Activated T-helper 1 cell treated with anti-CD3 and anti-CD28 coated beads, Interleukin-2, amount 50 U/mL, for 16 hours (primary cell): ENCODE data around the gene GAB2.

Source experiments
- DNase-seq, 2 donors: peaks; one replicate each; pipeline ENCODE4 v3.0.0-alpha.2; 2020; ENCODE audit warnings: low read depth in 1 of 2, low spot score in 1 of 2

GAB2 gene

GRCh38 chr11:78402847-78403246 lies 14.8 kb downstream of the GAB2 start:
- DNase-seq, result no peak

DNA sequence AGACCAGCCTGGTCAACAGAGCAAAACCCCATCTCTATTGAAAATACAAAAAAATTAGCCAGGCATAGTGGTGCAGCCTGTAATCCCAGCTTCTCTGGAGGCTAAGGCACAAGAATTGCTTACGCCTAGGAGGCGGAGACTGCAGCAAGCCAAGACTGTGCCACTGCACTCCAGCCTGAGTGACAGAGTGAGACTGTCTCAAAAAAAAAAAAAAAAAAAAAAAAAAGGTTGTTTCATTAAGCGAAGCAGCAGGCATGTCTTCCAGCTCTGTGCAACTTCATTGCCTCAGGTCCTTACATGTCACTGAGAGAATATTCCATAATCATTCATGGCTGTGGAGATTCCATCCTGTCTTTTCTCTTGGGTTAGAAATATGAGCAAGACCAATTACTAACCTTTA lies 16.9 kb downstream of the GAB2 start:
- no peak for DNase-seq

DNA sequence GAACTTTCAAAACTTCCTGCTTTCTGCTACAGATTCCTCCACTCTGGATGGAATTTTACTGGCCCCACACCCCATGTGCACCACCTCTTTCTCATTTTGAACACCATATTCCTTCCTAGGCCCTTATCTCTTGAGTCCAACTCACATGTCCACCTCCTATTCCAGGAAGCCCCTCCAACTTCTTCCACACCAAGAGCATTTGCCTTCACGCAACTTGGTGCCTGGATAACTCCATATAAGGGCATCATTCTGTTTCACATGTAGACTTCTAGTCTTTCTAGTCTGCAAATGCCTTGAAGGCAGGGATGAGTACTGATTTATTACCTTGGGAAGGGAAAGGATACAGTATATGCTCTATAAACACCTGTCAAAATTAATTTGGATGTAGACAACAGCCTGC lies 17.5 kb downstream of the GAB2 start:
- DNase-seq, result no peak

- no peak for DNase-seq
Observed at GRCh38 chr11:78399136-78399535, 18.5 kb downstream of the GAB2 start.

GRCh38 chr11:78398715-78399114 lies 18.9 kb downstream of the GAB2 start:
- no peak for DNase-seq

GRCh38 chr11:78397398-78397797 lies 20.2 kb downstream of the GAB2 start:
- DNase-seq, result no peak

GRCh38 chr11:78395597-78395996 lies 22.0 kb downstream of the GAB2 start:
- DNase-seq, result no peak

- DNase-seq, result no peak
Observed at GRCh38 chr11:78392854-78393253, 24.8 kb downstream of the GAB2 start.

DNA sequence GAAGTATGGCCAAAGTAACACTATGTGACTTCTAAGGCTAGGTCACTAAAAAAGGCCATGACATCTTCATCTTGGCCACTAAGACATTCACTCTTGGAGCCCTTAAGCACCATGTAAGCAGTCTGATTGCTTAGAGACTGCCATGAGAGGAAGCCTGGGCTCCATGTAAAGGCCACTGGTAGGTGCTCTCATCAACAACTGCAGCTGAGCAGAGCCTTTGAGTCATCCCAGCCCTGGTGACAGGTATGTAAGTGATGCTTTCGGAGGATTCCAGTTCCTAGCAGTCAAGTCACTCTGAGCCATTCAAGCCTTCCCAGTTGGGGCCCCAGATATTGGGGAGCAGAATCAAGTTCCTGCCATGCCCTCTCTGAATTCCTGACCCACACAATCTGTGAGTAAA lies 26.2 kb downstream of the GAB2 start:
- DNase-seq, result no peak

- DNase-seq, result no peak
Observed at GRCh38 chr11:78390809-78391208, 26.8 kb downstream of the GAB2 start.

DNA sequence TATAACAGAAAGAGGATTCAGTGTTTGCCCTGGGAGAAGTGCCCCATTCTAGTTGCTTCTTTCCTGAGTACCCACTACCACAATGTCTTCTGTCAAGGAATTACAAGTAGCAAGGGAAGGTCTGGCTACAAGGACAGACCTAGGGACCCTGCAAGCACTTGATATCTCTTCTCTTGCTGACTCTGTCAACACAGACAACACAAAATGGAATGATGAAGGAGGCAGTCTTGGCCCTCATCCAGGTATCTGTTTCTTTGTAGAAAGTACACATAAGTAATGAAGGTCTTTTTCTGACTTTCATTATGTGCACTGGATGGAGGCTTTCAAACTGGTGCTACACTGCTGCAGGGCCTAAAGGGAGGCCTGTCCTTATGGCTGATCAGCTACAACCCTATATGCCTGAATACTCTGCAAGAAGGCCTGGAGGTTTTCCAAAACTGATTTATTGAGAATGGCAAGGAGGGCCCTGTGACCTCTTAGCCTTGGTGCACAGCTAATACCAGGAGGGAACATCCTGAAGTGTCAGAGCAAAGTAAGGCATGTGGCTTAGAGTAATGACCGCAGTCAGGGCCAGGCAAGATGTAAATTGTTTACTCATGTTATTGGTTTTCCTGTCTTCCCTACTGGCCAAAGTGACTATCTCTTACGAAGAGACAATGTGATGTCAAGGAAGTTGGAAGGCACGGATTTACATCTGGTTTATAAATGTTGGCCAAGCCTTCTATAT lies 31.2 kb downstream of the GAB2 start:
- DNase-seq, result no peak

- no peak for DNase-seq
Observed at GRCh38 chr11:78385205-78385604, 32.4 kb downstream of the GAB2 start.

DNA sequence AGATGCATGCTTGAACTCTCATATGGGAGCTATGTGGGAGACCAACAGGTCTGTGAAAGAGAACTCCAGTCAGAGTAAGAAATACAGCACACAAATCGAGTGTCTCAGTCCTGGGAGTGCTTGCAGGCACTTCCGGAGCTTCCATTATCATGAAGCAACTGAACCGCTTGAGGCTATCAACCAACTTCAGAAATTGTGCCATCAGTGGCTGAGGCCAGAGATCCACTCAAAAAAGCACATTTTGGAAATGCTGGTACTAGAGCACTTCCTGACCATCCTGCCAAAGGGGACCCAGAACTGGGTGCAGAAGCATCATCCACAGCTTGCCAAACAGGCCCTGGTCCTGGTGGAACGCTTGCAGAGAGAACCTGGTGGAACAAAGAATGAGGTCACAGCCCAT lies 33.4 kb downstream of the GAB2 start:
- DNase-seq, result no peak

- no peak for DNase-seq
Observed at GRCh38 chr11:78381865-78382264, 35.8 kb downstream of the GAB2 start.

DNA sequence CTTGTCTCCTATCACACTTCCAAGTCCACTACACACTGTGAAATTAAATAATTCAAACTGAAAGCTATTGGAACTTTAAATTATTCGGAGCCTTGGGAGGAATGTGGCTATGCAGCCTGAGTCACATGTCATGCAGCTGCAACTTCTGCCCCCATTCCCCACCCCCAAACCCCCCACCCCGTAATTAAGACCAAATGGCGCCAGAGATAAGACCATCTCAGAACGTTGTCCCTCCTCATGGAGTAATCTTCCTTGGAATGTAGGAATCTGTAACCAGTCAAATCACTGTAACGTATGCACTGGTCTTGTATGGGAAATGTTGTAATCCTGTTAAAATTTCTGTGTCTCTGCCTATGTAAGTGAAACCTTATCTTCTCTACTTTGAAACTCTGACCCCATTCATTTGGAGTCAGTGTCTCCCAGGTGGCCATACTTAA lies 37.0 kb downstream of the GAB2 start:
- no peak for DNase-seq

GRCh38 chr11:78379039-78379670 lies 38.5 kb downstream of the GAB2 start:
- DNase-seq, result no peak

GRCh38 chr11:78377625-78378418 lies 39.8 kb downstream of the GAB2 start:
- no peak for DNase-seq

DNA sequence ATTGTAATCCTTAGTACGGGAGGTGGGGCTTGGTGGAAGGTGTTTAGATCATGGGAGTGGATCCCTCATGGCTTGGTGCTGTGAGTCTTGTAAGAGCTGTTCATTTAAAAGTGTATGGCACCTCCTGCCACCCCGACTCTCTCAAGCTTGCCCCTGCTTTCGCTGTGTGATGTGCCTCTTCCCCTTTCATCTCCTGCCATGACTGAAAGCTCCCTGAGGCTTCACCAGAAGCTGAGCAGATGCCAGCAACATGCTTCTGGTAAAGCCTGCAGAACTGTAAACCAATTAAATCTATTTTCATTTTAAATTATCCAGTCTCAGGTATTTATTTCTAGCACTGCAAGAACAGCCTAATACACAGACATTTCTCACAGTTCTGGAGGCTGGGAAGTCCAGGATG lies 40.8 kb downstream of the GAB2 start:
- no peak for DNase-seq

DNA sequence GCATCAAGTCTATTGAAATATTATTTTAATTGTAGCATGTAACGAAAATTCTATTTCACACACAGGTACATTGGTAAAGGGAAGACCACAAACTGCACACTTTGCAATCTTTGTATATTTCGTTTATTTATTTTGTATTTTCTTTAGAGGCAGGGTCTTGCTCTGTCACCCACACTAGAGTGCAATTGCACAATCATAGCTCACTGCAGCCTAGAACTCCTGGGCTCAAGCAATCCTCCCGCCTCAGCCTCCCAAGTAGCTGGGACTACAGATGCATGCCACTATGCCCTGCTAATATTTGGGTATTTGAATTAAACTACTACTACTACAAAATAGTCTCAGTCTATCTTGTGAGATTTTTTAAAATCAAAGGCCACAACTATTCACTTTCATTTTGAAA lies 42.7 kb downstream of the GAB2 start:
- no peak for DNase-seq

DNA sequence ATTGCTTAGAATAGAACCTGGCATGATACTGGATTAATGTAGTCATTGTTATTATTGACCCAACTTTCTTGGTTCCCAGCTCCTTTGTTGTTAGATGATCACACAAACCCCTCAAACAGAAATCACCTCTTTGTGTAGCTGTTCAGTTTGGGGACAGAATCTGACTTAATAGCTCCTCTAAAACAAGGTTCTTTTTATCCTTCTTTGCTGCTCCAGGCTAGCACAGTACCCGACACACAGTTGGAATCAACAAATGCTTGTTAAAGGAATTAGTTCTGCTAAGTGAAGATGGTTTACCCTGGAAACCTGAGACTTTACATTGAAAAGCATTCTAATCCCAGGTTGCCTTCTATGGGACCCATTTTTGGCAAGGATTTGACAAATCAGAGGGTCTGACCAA lies 43.9 kb downstream of the GAB2 start:
- no peak for DNase-seq

DNA sequence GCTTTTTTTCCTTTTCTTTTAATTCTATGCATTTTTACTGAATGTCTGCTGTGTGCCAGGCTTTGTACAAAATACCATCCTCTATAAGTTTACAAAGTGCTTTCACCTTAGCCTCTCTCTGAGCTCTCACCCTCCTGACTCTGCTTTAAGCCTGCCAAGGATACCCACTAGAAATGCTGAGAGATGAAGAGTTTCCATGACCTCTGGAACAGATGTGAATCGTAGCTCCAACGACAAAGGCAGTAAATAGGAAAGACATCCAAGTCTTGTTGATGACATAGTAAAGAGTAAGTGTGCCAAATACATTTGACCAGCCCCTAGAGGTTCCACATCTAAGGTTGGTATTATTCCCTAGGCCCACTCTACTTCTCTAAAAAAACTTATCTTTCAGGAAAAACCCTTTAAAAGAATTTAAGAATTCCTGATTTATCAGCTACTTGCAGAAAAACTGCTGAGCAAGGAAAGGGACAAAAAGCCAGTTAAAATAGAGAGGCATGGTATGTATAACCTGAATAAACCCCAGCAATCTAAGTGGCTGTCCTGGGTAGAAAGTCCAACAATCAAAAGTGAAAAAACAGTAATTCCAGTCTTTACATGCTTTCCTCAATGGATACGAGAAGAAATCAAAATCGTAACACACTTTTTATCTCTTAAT lies 45.4 kb downstream of the GAB2 start:
- DNase-seq, result no peak
